Posterior cingulate gyrus (tissue), 11 donors: Measurements from ENCODE around the gene EPB41.
A peak's percentile ranks its signal among the peaks of the same experiment; 100 is the strongest.
"Not testable (repeated sequence)": the region's sequence is repeated elsewhere in the genome, so short reads cannot be mapped to it uniquely, and the experiment has no call there.

Source experiments
- DNase-seq, 10 donors: peaks; one replicate each; pipeline versions ENCODE4 v3.0.0 to v3.0.0-alpha.2; 2020 to 2021; ENCODE audit warnings: mixed read lengths in 3 of 10
- intact Hi-C: fragments of 100-400 bp; cut with DNase I; formaldehyde crosslinking; loops from one replicate; pipeline ENCODE4 v1.15.1; 2023

The EPB41 gene

GRCh38 chr1:29090937-29091618 lies 176.7 kb downstream of the EPB41 start:
- intact Hi-C loops, result no loop called here
- DNase-seq, result no peak

- intact Hi-C loops, DNase-seq: not testable (repeated sequence)
Measured at GRCh38 chr1:29092704-29093103, 178.3 kb downstream of the EPB41 start.

GRCh38 chr1:29094433-29094832 lies 180.1 kb downstream of the EPB41 start:
- DNase-seq, result no peak
- intact Hi-C loops, result no loop called here

GRCh38 chr1:29094954-29095353 lies 180.6 kb downstream of the EPB41 start:
- intact Hi-C loops, result no loop called here
- no peak for DNase-seq

GRCh38 chr1:29096231-29096886 lies 182.0 kb downstream of the EPB41 start:
- intact Hi-C loops, result no loop called here

GRCh38 chr1:29099286-29099685 lies 184.9 kb downstream of the EPB41 start:
- intact Hi-C loops, result no loop called here
- DNase-seq, result peak in 1 of 10 donors; percentile 40

More at GRCh38 chr1:29096231-29096886, 182.0 kb downstream of the EPB41 start:
- DNase-seq, result no peak

GRCh38 chr1:29100487-29100886 lies 186.1 kb downstream of the EPB41 start:
- DNase-seq, result no peak
- intact Hi-C loops, result no loop called here

GRCh38 chr1:29105822-29106221 lies 191.5 kb downstream of the EPB41 start:
- DNase-seq, result no peak
- intact Hi-C loops, result no loop called here

GRCh38 chr1:29108041-29108440 lies 193.7 kb downstream of the EPB41 start:
- intact Hi-C loops, DNase-seq: not testable (repeated sequence)

- intact Hi-C loops, result no loop called here
Measured at GRCh38 chr1:29112705-29113412, 198.5 kb downstream of the EPB41 start.

GRCh38 chr1:29113413-29114117 lies 199.2 kb downstream of the EPB41 start:
- peak in 1 of 10 donors; percentile 40 for DNase-seq
- intact Hi-C loops, result no loop called here

More at GRCh38 chr1:29112705-29113412, 198.5 kb downstream of the EPB41 start:
- no peak for DNase-seq

GRCh38 chr1:29114654-29115053 lies 200.3 kb downstream of the EPB41 start:
- intact Hi-C loops, result no loop called here
- DNase-seq, result no peak

- intact Hi-C loops, result no loop called here
- DNase-seq, result no peak
Measured at GRCh38 chr1:29117381-29117780, 203.0 kb downstream of the EPB41 start.

GRCh38 chr1:29119121-29119929 lies 205.0 kb downstream of the EPB41 start:
- DNase-seq, result peak in 3 of 10 donors; percentile 44 to 59 (median 54)
- intact Hi-C loops, result no loop called here

- intact Hi-C loops, result no loop called here
- DNase-seq, result peak in 2 of 10 donors; percentile 39 to 58
Measured at GRCh38 chr1:29120367-29120766, 206.0 kb downstream of the EPB41 start.

- intact Hi-C loops, result no loop called here
Measured at GRCh38 chr1:29120947-29121485, 206.6 kb downstream of the EPB41 start.

GRCh38 chr1:29121516-29121935 lies 207.2 kb downstream of the EPB41 start:
- no peak for DNase-seq
- intact Hi-C loops, result no loop called here

More at GRCh38 chr1:29120947-29121485, 206.6 kb downstream of the EPB41 start:
- DNase-seq, result peak in 1 of 10 donors; percentile 80

GRCh38 chr1:29121936-29122681 lies 207.7 kb downstream of the EPB41 start:
- DNase-seq, result peak in 3 of 10 donors; percentile 39 to 85 (median 77)
- intact Hi-C loops, result no loop called here

GRCh38 chr1:29122682-29123052 lies 208.3 kb downstream of the EPB41 start:
- DNase-seq, result peak in 3 of 10 donors; percentile 82 to 84 (median 84)
- intact Hi-C loops, result no loop called here
